GM12874 (cell line): Measurements from ENCODE around the gene PLCD1.

Source experiments
- TF ChIP-seq, protein P1 (sequence below): IDR thresholded peaks from 2 replicates; pipeline ENCODE4 v1.5.1; 2011; ENCODE audit warnings: low read depth, mild to moderate bottlenecking, control low read depth, low read length, moderate library complexity; ENCODE audit not compliant: insufficient read depth

Gene PLCD1

GRCh38 chr3:37996785-37997301 is 32.6 kb downstream of the PLCD1 start:
- TF ChIP-seq, protein P1, sequence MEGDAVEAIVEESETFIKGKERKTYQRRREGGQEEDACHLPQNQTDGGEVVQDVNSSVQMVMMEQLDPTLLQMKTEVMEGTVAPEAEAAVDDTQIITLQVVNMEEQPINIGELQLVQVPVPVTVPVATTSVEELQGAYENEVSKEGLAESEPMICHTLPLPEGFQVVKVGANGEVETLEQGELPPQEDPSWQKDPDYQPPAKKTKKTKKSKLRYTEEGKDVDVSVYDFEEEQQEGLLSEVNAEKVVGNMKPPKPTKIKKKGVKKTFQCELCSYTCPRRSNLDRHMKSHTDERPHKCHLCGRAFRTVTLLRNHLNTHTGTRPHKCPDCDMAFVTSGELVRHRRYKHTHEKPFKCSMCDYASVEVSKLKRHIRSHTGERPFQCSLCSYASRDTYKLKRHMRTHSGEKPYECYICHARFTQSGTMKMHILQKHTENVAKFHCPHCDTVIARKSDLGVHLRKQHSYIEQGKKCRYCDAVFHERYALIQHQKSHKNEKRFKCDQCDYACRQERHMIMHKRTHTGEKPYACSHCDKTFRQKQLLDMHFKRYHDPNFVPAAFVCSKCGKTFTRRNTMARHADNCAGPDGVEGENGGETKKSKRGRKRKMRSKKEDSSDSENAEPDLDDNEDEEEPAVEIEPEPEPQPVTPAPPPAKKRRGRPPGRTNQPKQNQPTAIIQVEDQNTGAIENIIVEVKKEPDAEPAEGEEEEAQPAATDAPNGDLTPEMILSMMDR: peak; percentile 92

DNA sequence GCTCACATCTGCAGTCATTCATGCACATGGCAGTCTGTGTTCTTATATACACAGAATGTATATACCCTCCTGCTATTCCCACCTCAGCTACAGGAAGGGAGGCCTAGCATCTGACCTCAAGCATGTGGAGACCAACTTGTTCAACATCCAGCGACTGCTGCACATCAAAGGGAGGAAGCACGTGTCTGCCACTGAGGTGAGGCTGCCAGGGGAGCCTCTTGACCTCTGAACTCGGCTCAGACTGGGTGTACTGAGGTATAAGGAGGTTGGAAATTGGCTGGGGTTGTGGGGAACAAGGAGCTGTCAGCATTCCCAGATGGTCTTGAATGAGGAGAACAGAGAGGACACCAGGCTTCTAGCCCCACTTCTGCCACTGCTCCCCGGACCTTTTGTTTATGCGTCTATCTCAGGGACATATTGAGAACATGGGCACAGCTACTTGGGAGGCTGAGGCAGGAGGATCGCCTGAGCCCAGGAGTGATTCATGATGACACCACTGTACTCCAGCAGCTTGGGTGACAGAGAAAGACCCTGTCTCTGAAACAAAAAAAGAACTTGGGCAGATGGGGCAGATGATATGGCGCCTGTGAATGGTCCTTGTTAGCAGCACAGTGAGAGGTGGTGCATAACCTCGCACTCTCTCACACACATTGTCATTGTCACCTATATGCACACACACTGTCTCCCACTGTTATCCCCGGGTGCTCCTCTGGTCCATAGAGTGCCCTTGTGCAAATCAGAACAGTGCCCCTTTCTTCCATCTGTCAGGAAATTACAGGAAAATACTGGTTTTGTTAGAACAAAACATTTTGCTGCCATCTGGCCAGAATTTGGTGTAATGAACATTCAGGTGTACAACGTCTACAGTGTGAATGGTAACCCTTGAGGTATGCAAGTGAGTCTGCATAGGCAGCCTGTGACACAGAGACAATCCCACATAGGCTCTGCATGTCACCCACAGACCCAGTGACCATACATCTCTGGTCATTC is 33.5 kb downstream of the PLCD1 start:
- TF ChIP-seq, protein P1: no peak

GRCh38 chr3:37994639-37994972 is 34.8 kb downstream of the PLCD1 start:
- TF ChIP-seq, protein P1: no peak

DNA sequence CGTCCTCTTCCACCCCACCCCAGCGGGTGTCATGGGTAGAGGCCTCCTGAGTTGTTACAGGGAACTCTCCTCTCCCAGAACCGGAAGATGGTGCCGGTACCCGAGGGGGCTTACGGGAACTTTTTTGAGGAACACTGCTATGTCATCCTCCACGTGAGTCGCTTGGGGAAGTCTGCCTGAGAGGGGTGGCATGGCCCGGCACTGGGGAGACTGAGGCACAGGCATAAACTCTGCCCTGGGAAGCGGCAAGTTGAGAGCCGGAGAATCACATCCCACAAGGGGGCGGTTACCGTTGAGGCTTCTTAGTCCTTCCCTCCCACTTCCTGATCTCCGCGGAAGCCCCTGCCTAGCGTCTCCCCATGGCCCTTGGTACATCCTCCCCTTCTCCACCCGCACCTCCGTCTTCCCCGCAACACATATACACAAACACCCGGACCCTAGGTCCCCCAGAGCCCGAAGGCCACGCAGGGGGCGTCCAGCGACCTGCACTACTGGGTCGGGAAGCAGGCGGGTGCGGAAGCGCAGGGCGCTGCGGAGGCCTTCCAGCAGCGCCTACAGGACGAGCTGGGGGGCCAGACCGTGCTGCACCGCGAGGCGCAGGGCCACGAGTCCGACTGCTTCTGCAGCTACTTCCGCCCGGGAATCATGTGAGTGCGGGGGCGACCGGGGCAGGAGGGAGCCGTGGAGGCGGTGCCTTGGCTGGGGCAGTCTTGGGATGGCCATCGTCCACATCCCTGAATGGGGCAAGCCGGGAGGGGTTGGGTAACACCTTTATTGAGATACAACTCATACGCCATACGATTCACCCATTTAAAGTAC is 35.4 kb downstream of the PLCD1 start:
- TF ChIP-seq, protein P1: 0 out of 2 replicates have a peak, but pooled peaks have one; percentile 0

DNA sequence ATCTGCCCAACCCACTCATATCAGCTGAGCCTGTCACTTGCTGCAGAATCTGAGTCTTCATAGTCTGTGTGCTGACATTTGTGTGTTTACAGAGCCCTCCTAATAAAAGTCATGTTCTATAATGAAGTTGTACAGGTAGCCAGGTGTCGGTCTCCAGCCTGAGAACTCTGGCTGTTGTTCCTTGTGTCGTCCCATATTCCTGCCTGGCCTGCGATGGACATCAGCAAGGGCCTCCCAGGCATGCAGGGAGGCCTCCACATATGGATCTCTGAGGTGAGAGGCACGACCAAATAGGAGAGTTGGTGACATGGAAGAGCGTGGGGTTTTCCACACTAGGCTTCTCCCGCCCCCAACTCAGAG is 36.0 kb downstream of the PLCD1 start:
- TF ChIP-seq, protein P1: no peak

- TF ChIP-seq, protein P1: no peak
Measured at GRCh38 chr3:37993067-37993455, 36.4 kb downstream of the PLCD1 start.
